Endothelial cell of umbilical vein (primary cell): ENCODE measurements around the gene PTPN3. TPM values are rescaled to one million over a fixed set of nuclear protein-coding genes. Genes with fewer than 3 reads are reported as not detected.

Source experiments
- BruUV-seq: library from RNA; stranded (reverse); fragments of 400-500 nt; replicated peaks from 2 replicates; lab custom pipeline; 2021; lab: Mats Ljungman, UMichigan
- CTCF ChIA-PET: fragments of 300-600, 350-600 bp; sonication (Branson Sonifier 250); formaldehyde crosslinking; loops from one replicate; lab custom pipeline; 2021; ENCODE audit warnings: antibody characterized with exemption, inconsistent platforms; lab: Charles Lee
- POLR2A ChIA-PET: fragments of 300-600, 350-600 bp; sonication (Branson Sonifier 250); formaldehyde crosslinking; loops from one replicate; lab custom pipeline; 2021; ENCODE audit warnings: antibody characterized with exemption, inconsistent platforms; lab: Charles Lee
- DNase-seq: peaks from one replicate; pipeline ENCODE4 v3.0.0-alpha.2; 2011; ENCODE audit warnings: low read depth, low spot score
- FAIRE-seq: peaks from 2 replicates; lab custom pipeline; 2011; peaks lifted over from hg19 to GRCh38; lab: Jason Lieb, UNC
- H2AFZ ChIP-seq: 2 replicates; pipeline ENCODE4 v1.6.0; 2012; ENCODE audit warnings: low read depth, low read length, control low read depth, inconsistent platforms
- H3K27ac ChIP-seq: 2 replicates; pipeline ENCODE4 v1.5.1; 2011; ENCODE audit warnings: low read depth, mild to moderate bottlenecking, control low read depth, low read length, moderate library complexity; ENCODE audit not compliant: insufficient read depth
- H3K27me3 ChIP-seq, 2 experiments: 2 replicates each; pipeline versions ENCODE4 v1.6.0 to v1.6.1; 2011; ENCODE audit warnings: low read length in 2 of 2, mixed read lengths in 1 of 2; ENCODE audit not compliant: control insufficient read depth in 2 of 2, insufficient read depth in 2 of 2
- H3K36me3 ChIP-seq, 2 experiments: 2 replicates in 1 of 2; 3 replicates in 1 of 2; pipeline ENCODE4 v1.5.1; 2011; ENCODE audit warnings: low read length in 2 of 2, mild to moderate bottlenecking in 1 of 2, moderate library complexity in 1 of 2; ENCODE audit not compliant: control insufficient read depth in 2 of 2, insufficient read depth in 2 of 2; ENCODE audit errors: extremely low read depth in 1 of 2
- H3K4me1 ChIP-seq: 3 replicates; pipeline ENCODE4 v1.5.1; 2011; ENCODE audit warnings: mild to moderate bottlenecking, low read length; ENCODE audit not compliant: control insufficient read depth, insufficient read depth; ENCODE audit errors: extremely low read depth
- H3K4me2 ChIP-seq: 2 replicates; pipeline ENCODE4 v1.6.1; 2011; ENCODE audit warnings: low read length, control low read depth, mixed read lengths; ENCODE audit not compliant: insufficient read depth
- H3K4me3 ChIP-seq, 3 experiments: fragments of 200-600 bp in 1 of 3; sonication (generic), shearing (Covaris generic) in 1 of 3; replicated peaks in 1 of 3; 2 replicates each; pipeline ENCODE4 v1.5.1; 2011 to 2016; ENCODE audit warnings: control low read depth in 3 of 3, low read length in 3 of 3, mild to moderate bottlenecking in 2 of 3, inconsistent platforms in 1 of 3, low read depth in 1 of 3, moderate library complexity in 1 of 3; ENCODE audit not compliant: insufficient read depth in 1 of 3
- H3K79me2 ChIP-seq: 2 replicates; pipeline ENCODE4 v1.6.0; 2012; ENCODE audit warnings: low read length, inconsistent platforms; ENCODE audit not compliant: control insufficient read depth, insufficient read depth
- H3K9ac ChIP-seq: replicated peaks from 2 replicates; pipeline ENCODE3; 2011; ENCODE audit warnings: low read length, control low read depth; ENCODE audit not compliant: insufficient read depth; ENCODE audit errors: extremely low read depth
- H3K9me1 ChIP-seq: replicated peaks from 3 replicates; pipeline ENCODE4 v1.6.0; 2011; ENCODE audit warnings: mild to moderate bottlenecking, low read length; ENCODE audit not compliant: control insufficient read depth, insufficient read depth; ENCODE audit errors: extremely low read depth
- H3K9me3 ChIP-seq: replicated peaks from 2 replicates; pipeline ENCODE4 v1.5.1; 2012; ENCODE audit warnings: low read length, inconsistent platforms; ENCODE audit not compliant: control insufficient read depth, insufficient read depth
- H4K20me1 ChIP-seq: replicated peaks from 2 replicates; pipeline ENCODE3; 2011; ENCODE audit warnings: mild to moderate bottlenecking, low read length; ENCODE audit not compliant: control insufficient read depth, insufficient read depth; ENCODE audit errors: extremely low read depth
- EZH2 ChIP-seq: IDR thresholded peaks from 2 replicates; pipeline ENCODE4 v1.6.1; 2012; ENCODE audit warnings: borderline replicate concordance, low read depth, mild to moderate bottlenecking, moderate library complexity, low read length, inconsistent platforms; ENCODE audit not compliant: severe bottlenecking
- FOS ChIP-seq: IDR thresholded peaks from 2 replicates; pipeline ENCODE4 v1.6.1; 2011; ENCODE audit warnings: mild to moderate bottlenecking, low read length, moderate library complexity, borderline replicate concordance; ENCODE audit not compliant: insufficient read depth
- GATA2 ChIP-seq: IDR thresholded peaks from 2 replicates; pipeline ENCODE4 v1.7.0; 2011; ENCODE audit warnings: low read depth, mild to moderate bottlenecking, moderate library complexity, mixed read lengths, low read length; ENCODE audit not compliant: insufficient read length, insufficient read depth
- JUN ChIP-seq: IDR thresholded peaks from 2 replicates; pipeline ENCODE4 v1.6.1; 2011; ENCODE audit warnings: borderline replicate concordance, low read depth; ENCODE audit not compliant: insufficient read length, insufficient read depth
- MYC ChIP-seq: IDR thresholded peaks from one replicate; pipeline ENCODE4 v1.6.1; 2011; ENCODE audit warnings: mild to moderate bottlenecking, low read depth, low read length
- POLR2A ChIP-seq: IDR thresholded peaks from 2 replicates; pipeline ENCODE4 v1.6.1; 2012; ENCODE audit warnings: low read depth, mild to moderate bottlenecking, control low read depth, low read length
- POLR2AphosphoS5 ChIP-seq: IDR thresholded peaks from 2 replicates; pipeline ENCODE4 v1.6.1; 2012; ENCODE audit warnings: low read depth, mild to moderate bottlenecking, control low read depth, low read length, moderate library complexity; ENCODE audit not compliant: insufficient read depth
- dilution Hi-C: fragments of 300-500 bp; cut with MboI; formaldehyde crosslinking; loops from one replicate; pipeline ENCODE4 v1.15.0; 2019; ENCODE audit warnings: low sequenced_read_pairs; ENCODE audit not compliant: extremely low pct_ligation_motif_present
- intact Hi-C: fragments of 100-400 bp; cut with micrococcal nuclease; formaldehyde crosslinking; loops from one replicate; pipeline ENCODE4 v1.10.0; 2022
- polyA plus RNA-seq, 4 experiments: library from polyadenylated mRNA; depleted of rRNA in 3 of 4; stranded (reverse) in 3 of 4; unstranded in 1 of 4; fragments of >200 nt; gene quantifications; 2 replicates each; pipeline versions ENCODE4 v1.2.1 to v1.2.3, GENCODE V29; 2011 to 2012; ENCODE audit warnings: missing spikeins in 1 of 4
- total RNA-seq: library from RNA; stranded (reverse); gene quantifications from 2 replicates; pipeline ENCODE4 v1.2.3, GENCODE V29; 2021
- TF ChIP-seq, protein P1 (sequence below): IDR thresholded peaks from 2 replicates; pipeline ENCODE4 v1.6.1; 2011; ENCODE audit not compliant: insufficient read depth, insufficient read length
- TF ChIP-seq, protein P2 (sequence below), 2 donors: IDR thresholded peaks; 1 replicate in 1 of 2; 2 replicates in 1 of 2; pipeline ENCODE4 v1.5.1; 2011; ENCODE audit warnings: low read length in 2 of 2, mild to moderate bottlenecking in 2 of 2, moderate library complexity in 2 of 2, control low read depth in 1 of 2, inconsistent platforms in 1 of 2, low read depth in 1 of 2; ENCODE audit not compliant: insufficient read depth in 1 of 2; ENCODE audit errors: extremely low read depth in 1 of 2

Gene PTPN3
- total and polyA plus RNA-seq, 2 donors (not counting 3 experiments of a cell fraction or from before 2014, with no cell fraction given), result 0.01 TPM; not detected in 1

DNA sequence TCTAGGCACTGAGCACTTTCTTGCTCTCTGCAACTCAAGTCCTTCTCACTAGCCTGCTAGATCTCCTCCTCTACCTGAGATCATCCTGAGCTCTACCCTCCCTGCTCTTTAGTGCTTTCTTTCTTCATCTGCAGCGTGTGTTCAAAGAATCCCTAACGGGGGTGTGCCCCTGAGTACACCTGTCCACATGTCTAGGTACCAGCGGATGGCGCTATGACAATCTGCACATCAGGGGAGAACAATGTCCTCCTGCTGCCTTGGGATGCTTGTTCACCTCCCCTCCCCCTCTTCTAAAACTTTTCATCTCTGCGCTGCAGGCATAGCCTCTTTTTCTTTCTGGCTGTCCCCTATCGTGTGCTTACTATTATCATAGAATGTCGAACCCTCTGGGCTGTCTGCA lies 42.7 kb downstream of the PTPN3 start:
- ChIA-PET CTCF (interaction anchor here (1.2 kb wide), 1 partner anchor 14 kb away, joined by 8 read pairs; no protein-coding TSS in a partner anchor), POLR2A (no interaction called here)
- H2AFZ ChIP-seq, result no peak overlapping the region
- H3K4me3 ChIP-seq, result no peak overlapping the region
- TF ChIP-seq MYC, result no peak
- TF ChIP-seq GATA2, result no peak
- no peak for TF ChIP-seq POLR2AphosphoS5
- no peak for TF ChIP-seq JUN
- TF ChIP-seq, protein P1, sequence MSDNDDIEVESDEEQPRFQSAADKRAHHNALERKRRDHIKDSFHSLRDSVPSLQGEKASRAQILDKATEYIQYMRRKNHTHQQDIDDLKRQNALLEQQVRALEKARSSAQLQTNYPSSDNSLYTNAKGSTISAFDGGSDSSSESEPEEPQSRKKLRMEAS, result no peak
- TF ChIP-seq POLR2A, result no peak
- no peak for TF ChIP-seq EZH2
- no peak for TF ChIP-seq FOS
- TF ChIP-seq, protein P2, sequence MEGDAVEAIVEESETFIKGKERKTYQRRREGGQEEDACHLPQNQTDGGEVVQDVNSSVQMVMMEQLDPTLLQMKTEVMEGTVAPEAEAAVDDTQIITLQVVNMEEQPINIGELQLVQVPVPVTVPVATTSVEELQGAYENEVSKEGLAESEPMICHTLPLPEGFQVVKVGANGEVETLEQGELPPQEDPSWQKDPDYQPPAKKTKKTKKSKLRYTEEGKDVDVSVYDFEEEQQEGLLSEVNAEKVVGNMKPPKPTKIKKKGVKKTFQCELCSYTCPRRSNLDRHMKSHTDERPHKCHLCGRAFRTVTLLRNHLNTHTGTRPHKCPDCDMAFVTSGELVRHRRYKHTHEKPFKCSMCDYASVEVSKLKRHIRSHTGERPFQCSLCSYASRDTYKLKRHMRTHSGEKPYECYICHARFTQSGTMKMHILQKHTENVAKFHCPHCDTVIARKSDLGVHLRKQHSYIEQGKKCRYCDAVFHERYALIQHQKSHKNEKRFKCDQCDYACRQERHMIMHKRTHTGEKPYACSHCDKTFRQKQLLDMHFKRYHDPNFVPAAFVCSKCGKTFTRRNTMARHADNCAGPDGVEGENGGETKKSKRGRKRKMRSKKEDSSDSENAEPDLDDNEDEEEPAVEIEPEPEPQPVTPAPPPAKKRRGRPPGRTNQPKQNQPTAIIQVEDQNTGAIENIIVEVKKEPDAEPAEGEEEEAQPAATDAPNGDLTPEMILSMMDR (IDR thresholded peaks at IDR 0.05; ENCODE audit: extremely low read depth in 1 of 2, insufficient read depth in 1 of 2, low read depth in 1 of 2, low read length in 2 of 2), result no peak
- peaks cover 2% of the 10 kb centered on the region for H4K20me1 ChIP-seq
- H3K27ac ChIP-seq, result no peak overlapping the region
- no peaks in the 10 kb centered on the region for H3K9me1 ChIP-seq
- H3K4me2 ChIP-seq, result no peak overlapping the region
- FAIRE-seq (no peak), DNase-seq (no peak)
- H3K9ac ChIP-seq, result no peak overlapping the region
- no TSS peak for BruUV-seq
- no peaks in the 10 kb centered on the region for H3K79me2 ChIP-seq
- intact Hi-C loops, result no loop called here
- H3K36me3 ChIP-seq, result no peaks in the 10 kb centered on the region
- H3K9me3 ChIP-seq, result no peaks in the 10 kb centered on the region
- H3K27me3 ChIP-seq, result peaks cover 13 to 38% of the 10 kb centered on the region in 2 experiments
- dilution Hi-C loops, result no loop called here
- H3K4me1 ChIP-seq, result no peaks in the 10 kb centered on the region
